Activated T-cell treated with anti-CD3 and anti-CD28 coated beads for 48 hours (primary cell): ENCODE results near the gene DOCK7.
"Not testable (repeated sequence)": the region's sequence is repeated elsewhere in the genome, so short reads cannot be mapped to it uniquely, and the experiment has no call there.

Experiments used
- DNase-seq: peaks from one replicate; pipeline ENCODE4 v3.0.0-alpha.2; 2020; ENCODE audit warnings: low read depth

Gene DOCK7

DNA sequence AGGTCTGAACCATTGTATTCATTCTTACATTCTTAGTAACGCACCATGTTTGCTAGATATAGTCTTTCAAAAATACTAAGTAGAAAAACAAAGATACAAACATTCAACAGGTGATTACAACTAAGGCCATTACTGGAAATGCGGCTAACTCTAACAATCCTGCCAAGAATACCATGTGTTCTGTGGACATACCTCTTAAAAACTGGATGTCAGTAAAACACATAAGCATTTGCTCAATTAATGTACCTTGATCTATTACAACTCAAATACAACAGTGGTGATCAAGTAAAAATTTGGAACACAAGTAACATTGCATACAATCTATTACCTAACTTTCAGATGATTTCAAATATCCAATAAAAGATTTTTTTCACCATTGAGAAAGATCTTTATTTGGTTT, 75.4 kb downstream of the DOCK7 start:
- DNase-seq, result no peak

DNA sequence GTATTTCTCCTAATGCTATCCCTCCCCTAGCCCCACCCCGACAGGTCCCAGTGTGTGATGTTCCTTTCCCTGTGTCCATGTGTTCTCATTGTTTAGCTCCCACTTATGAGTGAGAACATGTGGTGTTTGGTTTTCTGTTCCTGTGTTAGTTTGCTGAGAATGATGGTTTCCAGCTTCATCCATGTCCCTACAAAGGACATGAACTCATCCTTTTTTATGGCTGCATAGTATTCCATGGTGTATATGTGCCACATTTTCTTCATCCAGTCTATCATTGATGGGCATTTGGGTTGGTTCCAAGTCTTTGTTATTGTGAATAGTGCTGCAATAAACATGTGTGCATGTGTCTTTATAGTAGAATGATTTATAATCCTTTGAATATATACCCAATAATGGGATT, 77.6 kb downstream of the DOCK7 start:
- not testable (repeated sequence) for DNase-seq

DNA sequence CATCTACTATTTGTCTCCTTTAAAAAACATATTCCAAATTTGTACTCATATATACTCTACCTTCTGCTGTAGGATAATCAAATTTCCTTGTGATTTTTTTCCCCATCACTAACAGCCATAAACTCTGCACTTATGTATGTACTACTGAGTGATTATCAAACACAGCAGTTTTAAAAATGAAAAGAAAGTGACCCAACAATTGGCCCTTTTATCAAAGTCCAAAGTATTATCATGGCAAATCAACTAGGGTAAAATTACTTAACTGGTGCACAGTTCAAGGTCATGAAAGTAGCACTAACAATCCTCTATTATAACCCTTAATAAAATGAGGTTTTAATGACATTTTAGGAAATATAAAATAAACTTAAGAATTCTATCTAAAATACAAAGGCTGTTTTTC, 79.3 kb downstream of the DOCK7 start:
- DNase-seq, result no peak

DNA sequence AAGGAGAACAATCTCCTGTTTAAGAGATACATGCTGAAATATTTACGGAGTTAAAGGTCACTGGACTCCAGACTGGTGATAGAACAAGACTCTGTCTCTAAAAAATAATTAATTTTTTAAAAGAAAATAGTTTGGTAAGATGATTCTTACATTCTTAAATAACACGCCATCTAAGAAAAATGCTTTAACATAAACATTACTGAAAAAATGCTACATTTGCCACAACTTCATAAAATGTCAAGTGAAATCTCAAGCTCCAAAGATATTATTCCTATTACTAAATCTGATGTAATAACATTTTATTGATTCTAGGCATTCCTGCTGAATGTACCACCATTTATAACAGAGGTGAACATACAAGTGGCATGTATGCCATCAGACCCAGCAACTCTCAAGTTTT, 86.7 kb downstream of the DOCK7 start:
- no peak for DNase-seq

DNA sequence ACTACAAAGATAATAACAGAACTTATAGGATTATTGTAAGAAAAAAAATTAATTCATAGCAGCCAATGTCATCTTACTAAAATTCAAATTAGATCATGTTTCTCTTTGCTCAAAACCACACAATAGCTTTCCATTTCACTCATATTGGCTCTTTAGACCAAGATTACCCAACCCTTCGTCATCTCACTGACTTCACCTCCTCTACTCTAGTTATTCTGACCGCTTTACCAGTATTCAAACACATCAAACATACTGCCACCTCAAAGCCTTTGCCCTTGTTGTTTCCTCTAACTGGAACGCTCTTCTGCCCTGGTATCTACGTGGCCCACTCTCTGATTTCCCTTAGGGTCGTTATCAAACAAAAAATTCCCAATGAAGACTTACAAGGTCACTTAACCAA, 89.1 kb downstream of the DOCK7 start:
- DNase-seq, result no peak

DNA sequence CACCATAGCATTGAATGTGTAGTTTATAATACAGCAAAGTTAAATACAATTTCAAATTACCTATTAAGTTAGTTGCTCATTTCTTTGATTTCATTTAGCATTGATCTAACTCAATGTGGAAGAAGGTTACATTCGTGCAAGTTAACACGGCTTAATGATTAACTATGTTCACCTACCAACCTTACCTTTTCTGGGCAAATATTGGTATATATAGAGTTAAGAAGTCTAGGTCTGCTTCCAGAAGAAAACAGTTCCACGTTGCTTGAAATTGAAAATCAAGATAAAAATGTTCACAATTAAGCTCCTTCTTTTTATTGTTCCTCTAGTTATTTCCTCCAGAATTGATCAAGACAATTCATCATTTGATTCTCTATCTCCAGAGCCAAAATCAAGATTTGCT, 90.9 kb downstream of the DOCK7 start, which contains the start of gene ANGPTL3:
Gene ANGPTL3, plus strand, starts transcription at position 240 of the 400 bp plus-strand sequence. Its CDS starts 47 bp downstream, at position 287.
- DNase-seq, result no peak

DNA sequence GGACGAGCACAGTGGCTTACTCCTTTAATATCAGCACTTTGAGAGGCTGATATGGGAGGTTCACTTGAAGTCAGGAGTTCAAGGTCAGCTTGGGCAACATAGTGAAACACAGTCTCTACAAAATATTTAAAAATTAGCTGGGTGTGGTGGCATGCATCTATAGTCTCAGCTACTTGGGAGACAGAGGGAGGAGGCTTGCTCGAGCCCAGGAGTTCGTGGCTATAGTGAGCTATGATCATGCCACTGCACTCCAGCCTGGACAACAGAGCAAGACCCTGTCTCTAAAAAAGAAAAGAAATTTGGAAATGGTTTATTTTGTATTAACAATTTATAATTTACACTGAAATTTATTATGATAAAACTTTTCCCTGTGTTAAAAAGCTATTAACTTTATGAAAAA, 92.5 kb downstream of the DOCK7 start:
- DNase-seq, result no peak

DNA sequence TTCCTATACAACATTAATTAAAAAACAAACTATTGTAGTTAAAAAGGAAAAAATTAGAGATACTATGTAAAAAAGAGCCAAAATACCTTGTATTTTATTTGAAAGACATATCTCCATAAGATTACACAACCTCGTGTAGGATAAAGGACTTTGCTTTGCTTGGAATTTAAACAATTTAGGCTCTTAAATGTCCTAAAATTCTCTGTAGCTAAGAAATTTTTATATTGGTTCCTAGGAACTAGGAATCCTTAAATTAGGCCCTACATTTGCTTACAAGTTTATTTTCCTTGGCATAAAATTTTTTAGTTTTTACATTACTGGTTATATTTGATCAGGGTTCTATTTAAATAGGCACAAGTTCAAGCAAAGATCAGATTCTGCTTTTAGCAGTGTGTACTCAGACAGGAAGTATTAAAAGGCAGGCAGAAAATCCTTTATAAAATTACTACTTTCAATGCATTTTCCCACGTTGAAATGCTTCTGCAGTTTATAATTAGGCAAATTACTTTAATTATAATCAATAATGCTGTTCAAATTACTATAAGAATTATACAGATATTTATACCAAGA, 94.3 kb downstream of the DOCK7 start:
- no peak for DNase-seq

DNA sequence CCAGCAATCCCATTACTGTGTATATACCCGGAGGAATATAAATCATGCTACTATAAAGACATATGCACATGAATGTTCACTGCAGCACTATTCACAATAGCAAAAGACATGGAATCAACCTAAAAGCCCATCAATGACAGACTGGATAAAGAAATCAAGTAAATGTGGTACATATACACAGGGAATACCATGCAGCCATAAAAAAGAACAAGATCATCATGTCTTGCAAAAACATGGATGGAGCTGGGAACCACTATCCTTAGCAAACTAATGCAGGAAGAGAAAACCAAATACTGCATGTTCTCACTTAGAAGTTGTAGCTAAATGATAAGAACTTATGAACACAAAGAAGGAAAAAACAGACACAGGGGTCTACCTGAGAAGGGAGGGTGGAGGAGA, 97.2 kb downstream of the DOCK7 start:
- no peak for DNase-seq

DNA sequence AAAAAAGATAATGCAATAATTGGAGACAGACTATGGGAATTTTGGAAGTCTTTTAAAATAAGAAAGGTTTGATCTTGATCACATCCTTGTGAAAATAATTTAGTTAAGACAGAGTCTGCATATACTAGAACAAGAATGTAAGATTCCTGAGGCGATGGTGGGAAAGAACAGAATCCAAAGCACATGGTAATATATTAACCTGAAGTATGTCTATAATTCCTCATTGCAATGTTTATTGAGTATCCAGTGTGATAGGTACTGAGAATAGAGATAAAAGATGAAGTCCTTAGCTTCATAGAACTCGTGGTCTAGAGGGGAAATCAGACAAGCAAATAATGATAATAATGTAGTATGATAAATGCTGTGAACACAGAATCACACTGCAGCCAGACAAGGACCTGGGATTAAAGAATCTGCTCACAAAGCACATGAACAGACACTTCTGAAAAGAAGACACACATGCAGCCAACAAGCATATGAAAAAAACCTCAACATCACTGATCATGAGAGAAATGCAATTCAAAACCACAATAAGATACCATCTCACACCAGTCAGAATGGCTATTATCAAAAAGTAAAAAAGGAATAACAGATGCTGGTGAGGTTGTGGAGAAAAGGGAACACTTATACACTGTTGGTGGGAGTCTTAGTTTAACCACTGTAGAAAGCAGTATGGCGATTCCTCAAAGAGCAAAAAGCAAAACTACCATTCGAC, 97.8 kb downstream of the DOCK7 start:
- DNase-seq, result no peak

DNA sequence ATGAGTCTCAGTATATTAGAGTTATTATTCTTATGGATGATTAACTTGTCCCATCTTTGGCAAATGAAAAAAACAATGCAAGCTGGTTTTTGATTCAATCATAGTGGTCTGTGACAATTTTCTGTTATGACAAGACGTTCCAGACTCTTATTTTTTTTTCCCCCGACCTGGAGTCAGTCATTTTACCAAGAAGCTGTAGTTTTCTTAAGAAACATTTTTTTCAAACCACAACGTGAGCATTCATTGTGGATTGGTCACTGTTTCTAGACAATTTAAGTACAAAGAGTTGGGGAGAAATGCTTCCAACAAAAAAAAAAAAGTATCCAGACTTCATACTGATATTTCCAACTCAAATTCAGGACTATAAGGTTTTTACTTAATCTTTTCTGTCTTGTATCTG, 98.9 kb downstream of the DOCK7 start:
- no peak for DNase-seq

DNA sequence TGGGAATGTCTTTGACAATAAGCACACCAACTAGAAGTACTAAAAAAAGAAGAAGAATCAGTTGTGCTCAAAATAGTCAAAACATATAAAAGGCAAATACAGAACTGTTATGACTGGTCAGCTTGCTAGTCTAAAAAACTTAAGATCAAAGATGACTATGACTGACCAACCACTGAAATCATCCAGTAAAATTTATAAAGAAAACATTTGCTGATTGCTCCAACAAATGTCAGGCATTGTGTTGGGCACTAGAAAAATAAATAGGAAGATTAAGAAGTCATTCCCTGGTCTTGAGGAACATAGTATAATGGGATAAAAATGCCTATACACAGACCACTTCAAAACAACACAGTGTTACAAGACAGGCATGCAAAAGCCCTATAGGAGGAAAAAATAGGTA, 100.2 kb downstream of the DOCK7 start:
- no peak for DNase-seq

DNA sequence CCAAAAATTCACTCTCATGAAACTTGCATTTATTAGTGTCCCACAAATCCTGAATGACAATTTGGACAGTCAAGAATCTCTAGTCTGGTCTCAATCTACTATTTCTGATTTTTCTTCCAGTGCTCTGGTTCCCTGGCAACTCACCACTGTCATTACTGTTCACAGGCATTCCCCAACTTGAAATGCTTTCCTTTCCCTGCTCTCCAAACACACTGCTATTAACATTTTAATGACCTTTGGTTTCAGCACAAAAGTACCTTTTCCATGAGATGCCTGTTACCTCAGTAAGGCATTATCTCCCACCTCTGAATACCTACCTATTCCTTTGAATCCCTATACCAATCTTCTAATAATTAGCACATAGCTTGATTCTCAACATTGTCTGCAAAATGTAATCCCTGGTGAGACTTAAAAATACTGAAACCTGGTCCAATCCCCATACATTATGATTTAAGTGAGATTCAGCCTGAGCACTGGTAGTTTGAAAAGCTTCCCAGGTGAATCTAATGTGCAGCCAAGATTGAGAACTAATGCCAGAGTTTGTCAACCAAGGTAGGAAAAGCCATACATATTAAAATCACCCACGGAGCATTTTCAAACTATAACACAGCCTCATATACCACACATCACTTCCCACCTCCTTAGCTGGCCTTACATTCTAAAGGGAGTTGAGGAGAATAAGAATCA, 102.6 kb downstream of the DOCK7 start:
- DNase-seq, result no peak

DNA sequence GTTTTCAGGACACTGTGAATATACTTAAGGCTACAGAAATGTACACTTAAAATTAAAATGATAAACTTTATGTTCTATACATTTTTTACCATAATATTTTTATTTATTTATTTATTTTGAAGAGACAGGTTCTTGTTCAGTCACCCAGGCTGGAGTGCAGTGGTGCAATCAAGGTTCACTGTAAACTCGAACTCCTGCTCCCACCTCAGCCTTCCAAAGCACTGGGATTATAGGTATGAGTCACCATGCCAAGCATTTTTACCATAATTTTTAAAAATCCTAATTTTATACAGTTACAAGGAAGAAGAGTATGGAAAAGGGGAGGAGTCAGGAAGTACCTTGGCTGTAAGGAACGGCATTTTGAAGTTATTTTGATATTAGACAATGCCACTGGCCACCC, 114.5 kb downstream of the DOCK7 start:
- DNase-seq, result no peak

DNA sequence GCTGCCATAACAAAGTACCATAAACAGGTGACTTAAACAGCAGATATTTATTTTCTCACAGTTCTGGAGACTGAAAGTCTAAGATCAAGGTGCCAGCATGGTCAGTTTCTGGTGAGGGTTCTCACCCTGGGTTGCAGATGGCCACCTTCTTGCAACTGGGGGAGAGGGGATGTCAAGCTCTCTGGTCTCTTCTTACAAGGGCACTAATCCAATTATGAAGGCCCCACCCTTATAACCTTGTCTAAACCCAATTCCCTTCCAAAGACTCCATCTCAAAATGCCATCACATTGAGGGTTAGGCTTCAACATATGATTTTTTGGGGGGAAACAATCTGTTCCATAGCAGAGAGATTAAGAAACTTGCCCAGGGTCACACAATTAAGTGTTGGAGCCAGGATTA, 115.7 kb downstream of the DOCK7 start:
- no peak for DNase-seq

DNA sequence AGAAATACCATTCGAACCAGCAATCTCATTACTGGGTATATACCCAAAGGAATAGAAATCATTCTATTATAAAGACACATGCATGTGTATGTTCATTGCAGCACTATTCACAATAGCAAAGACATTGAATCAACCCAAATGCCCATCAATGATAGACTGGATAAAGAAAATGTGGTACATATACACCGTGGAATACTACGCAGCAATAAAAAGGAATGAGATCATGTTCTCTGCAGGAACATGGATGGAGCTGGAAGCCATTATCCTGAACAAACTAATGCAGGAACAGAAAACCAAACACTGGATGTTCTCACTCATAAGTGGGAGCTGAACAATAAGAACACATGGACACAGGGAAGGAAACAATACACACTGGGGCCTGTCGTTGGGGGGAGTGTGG, 116.7 kb downstream of the DOCK7 start:
- not testable (repeated sequence) for DNase-seq

DNA sequence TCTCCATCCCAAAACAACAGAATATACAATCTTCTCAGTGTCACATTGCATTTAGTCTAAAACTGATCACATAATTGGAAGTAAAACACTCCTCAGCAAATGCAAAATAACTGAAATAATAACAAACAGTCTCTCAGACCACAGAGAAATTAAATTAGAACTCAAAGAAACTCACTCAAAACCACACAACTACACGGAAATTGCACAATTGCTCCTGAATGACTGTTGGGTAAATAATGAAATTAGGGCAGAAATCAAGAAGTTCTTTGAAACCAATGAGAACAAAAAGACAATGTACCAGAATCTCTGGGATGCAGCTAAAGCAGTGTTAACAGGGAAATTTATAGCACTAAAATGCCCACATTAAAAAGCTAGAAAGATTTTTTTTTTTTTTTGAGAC, 120.3 kb downstream of the DOCK7 start:
- not testable (repeated sequence) for DNase-seq

DNA sequence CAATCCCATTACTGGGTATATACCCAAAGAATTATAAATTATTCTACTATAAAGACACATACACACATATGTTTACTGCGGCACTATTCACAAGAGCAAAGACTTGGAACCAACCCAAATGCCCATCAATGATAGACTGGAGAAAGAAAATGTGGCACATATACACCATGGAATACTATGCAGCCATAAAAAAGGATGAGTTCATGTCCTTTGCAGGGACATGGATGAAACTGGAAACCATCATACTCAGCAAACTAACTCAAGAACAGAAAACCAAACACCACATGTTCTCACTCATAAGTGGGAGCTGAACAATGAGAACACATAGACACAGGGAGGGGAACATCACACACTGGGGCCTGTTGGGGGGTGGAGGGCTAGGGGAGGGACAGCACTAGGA, 121.0 kb downstream of the DOCK7 start:
- DNase-seq, result not testable (repeated sequence)

DNA sequence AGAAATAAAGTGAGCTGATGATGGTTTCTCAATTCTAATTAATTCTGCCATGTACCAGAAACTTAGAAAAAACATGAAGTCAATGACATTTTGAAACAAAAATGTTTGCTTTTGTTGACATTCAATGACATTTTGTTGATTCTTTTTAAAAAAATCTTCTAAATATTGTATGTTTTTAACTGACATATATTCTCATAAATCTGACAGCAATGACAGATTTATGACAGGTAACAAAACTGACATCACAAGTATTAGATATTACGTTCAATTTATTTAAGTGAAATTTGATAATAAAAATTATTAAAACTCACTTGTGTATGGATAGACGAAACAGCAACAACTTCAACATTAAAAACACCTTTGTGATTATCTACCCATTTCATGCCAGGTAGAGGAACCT, 126.9 kb downstream of the DOCK7 start:
- no peak for DNase-seq

DNA sequence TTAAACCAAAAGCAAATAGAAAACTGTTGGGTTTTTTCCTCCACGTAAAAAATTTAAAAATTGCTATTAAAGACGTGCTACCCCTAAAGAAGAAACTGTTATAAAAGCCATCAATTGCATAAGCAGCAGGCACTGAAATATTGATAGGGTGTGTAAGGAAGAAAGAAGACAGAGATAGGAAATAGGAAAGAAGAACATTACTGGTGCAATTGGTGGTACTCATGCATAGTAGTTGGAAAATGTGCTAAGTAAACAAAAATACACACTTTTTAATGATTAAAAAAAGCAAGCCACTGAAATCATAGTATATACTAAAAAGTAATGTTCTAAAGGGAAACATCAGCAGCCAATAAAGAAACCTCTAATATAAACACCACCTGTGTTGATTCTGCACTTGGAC, 143.6 kb downstream of the DOCK7 start:
- DNase-seq, result no peak

DNA sequence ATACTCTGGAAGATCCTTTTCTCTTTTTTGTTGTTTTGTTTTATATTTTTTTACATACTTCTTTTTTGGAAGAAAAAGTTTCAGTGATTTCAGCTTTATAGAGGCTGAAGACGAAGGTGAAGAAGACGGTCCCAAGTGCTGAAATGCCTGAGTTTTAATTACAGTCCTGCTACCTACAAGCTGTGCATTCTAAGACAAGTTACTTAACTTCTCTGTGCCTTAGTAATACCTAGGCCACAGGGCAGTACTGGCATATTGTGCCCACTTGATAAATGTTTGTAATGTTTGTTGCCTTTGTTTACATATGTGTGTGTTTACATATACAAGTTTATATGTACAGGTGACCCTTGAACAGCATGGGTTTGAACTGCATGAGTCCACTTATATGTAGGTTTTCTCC, 147.1 kb downstream of the DOCK7 start:
- DNase-seq, result no peak

DNA sequence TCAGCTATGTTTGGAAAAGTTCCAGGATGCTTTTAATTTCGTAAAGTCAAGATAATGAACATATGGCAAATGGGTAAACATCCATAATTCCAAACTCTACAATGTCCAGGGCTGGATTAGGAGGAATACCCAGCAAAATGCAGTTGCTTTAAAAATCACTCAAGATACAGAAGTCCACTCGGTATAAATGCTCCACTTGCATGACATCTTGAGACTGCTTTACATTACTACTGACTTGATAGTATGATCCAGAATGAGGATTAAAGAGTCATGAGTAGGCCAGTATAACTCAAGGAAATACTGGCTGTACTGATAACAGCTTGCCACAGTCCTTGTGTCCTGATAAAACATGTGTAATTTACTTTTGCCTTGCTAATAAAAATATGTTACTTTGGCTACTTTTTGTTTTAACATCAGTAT, 149.1 kb downstream of the DOCK7 start:
- no peak for DNase-seq

DNA sequence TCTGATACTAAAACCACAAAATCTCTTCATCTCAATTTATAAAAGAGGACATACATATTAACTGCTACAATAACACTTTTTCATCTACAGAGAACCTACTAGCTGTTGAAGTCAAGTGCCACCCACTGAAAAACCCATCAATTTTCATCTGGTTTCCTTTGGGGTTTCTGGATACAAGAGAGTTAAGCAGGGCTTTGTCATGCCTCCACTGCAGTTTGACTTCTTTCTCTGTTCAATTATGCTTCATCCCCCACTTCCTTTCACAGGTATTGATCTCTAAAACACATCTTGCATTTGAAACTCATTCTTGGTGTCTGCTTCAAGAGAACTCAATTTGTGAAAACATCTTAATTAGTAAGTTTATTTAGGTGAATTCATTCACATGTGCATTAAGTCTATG, 151.3 kb downstream of the DOCK7 start:
- no peak for DNase-seq
